GM12891 (cell line): Measurements from ENCODE around the gene IDE.

Experiments
- PAX5 ChIP-seq: IDR thresholded peaks from 2 replicates; pipeline ENCODE4 v1.6.1; 2011; ENCODE audit warnings: low read length, moderate library complexity, mild to moderate bottlenecking; ENCODE audit not compliant: insufficient read depth, severe bottlenecking
- POLR2A ChIP-seq: IDR thresholded peaks from 2 replicates; pipeline ENCODE4 v1.6.1; 2011; ENCODE audit warnings: low read depth, low read length, control low read depth
- POLR2AphosphoS5 ChIP-seq: IDR thresholded peaks from 2 replicates; pipeline ENCODE4 v1.6.1; 2011; ENCODE audit warnings: low read depth, low read length, control low read depth
- SPI1 ChIP-seq: IDR thresholded peaks from 2 replicates; pipeline ENCODE4 v1.6.1; 2011; ENCODE audit warnings: low read depth, low read length, control low read depth
- TAF1 ChIP-seq: IDR thresholded peaks from 2 replicates; pipeline ENCODE4 v1.6.1; 2011; ENCODE audit warnings: low read depth, low read length, control low read depth

DNA sequence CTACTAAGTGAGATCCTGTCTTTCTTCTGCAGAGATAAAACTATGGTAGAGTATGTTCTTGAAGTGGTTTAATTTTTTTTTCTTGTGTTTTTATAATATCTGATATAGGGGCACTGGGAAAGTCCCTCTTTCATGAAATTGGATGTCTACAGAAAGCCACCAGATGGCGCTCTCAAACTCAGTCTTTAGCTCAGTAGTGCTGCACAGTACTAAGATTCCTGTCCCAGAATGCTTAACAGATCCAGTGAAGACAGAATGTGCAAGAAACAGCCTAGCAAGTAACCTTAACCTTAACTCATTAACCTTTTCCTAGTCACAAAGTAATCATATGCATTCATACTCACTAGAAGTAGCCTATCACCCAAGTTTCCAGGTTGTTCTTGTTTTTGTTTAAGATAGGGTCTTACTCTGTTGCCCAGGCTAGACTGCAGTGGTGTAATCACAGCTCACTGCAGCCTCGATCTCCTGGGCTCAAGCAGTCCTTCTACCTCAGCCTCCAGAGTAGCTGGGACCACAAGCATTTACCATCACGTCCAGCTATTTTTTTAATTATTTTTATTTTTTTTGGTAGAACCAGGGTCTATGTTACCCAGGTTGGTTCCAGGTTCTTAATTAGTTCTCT lies 56.7 kb downstream of the IDE start:
- TF ChIP-seq TAF1 (no peak), POLR2AphosphoS5 (no peak), POLR2A (no peak), PAX5 (no peak), SPI1 (no peak)
